AG04450 (cell line): ENCODE measurements around the gene MACO1. TPM values are rescaled to one million over a fixed set of nuclear protein-coding genes. Genes with fewer than 3 reads are reported as not detected.

Experiments used
- CTCF ChIA-PET: fragments of 300-600, 350-600 bp; formaldehyde crosslinking; extraction: SDS; loops from one replicate; lab custom pipeline; 2022; ENCODE audit warnings: antibody characterized with exemption, inconsistent platforms; lab: Charles Lee
- POLR2A ChIA-PET: fragments of 350-600 bp; formaldehyde crosslinking; extraction: SDS; loops from one replicate; lab custom pipeline; 2021; ENCODE audit warnings: antibody characterized with exemption, inconsistent platforms; lab: Yijun Ruan, JAX
- DNase-seq: peaks from one replicate; pipeline ENCODE4 v3.0.0-alpha.2; 2011; ENCODE audit warnings: low read depth, low spot score
- H3K27ac ChIP-seq: one replicate; pipeline ENCODE4 v1.5.1; 2012; ENCODE audit warnings: low read depth, low read length, control low read depth
- H3K27me3 ChIP-seq: one replicate; pipeline ENCODE4 v1.6.0; 2012; ENCODE audit warnings: low read length; ENCODE audit not compliant: control insufficient read depth, insufficient read depth
- H3K4me3 ChIP-seq: 2 replicates; pipeline ENCODE4 v1.5.1; 2011; ENCODE audit warnings: mild to moderate bottlenecking, low read depth, low read length, control low read depth
- H3K9me3 ChIP-seq: 2 replicates; pipeline ENCODE4 v1.5.1; 2012; ENCODE audit warnings: low read length; ENCODE audit not compliant: control insufficient read depth, insufficient read depth
- polyA plus RNA-seq: library from polyadenylated mRNA; depleted of rRNA; stranded (reverse); fragments of >200 nt; gene quantifications from 2 replicates; pipeline ENCODE4 v1.2.3, GENCODE V29; 2011
- TF ChIP-seq, protein P1 (sequence below): IDR thresholded peaks from 2 replicates; pipeline ENCODE4 v1.5.1; 2011; ENCODE audit warnings: low read depth, low read length, control low read depth, inconsistent platforms

The MACO1 gene
- polyA plus RNA-seq, 1 experiment = 16.7 TPM

DNA sequence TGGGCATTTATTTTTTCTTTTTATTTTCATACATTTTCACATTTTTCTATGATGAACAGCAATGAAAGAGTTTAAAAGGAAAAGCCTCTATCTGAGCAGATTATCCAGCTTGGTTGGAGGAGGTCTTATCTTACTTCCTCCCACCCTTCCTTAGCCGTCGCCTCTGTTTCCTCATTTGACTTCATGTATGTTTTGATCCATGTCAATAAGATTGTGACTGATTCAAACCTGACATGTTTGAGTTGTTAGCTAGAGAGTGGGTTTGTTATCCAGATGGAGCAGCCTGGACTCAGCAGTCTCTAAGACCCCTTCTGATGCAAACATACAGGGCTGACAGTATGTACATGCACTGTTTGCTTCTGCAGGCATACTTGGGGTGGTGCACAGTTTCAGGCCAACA is 31.2 kb downstream of the MACO1 start:
- Histone ChIP-seq H3K27ac (no peak overlapping the region), H3K4me3 (no peak overlapping the region), H3K27me3 (no peaks in the 10 kb centered on the region), H3K9me3 (no peaks in the 10 kb centered on the region)
- TF ChIP-seq, protein P1, sequence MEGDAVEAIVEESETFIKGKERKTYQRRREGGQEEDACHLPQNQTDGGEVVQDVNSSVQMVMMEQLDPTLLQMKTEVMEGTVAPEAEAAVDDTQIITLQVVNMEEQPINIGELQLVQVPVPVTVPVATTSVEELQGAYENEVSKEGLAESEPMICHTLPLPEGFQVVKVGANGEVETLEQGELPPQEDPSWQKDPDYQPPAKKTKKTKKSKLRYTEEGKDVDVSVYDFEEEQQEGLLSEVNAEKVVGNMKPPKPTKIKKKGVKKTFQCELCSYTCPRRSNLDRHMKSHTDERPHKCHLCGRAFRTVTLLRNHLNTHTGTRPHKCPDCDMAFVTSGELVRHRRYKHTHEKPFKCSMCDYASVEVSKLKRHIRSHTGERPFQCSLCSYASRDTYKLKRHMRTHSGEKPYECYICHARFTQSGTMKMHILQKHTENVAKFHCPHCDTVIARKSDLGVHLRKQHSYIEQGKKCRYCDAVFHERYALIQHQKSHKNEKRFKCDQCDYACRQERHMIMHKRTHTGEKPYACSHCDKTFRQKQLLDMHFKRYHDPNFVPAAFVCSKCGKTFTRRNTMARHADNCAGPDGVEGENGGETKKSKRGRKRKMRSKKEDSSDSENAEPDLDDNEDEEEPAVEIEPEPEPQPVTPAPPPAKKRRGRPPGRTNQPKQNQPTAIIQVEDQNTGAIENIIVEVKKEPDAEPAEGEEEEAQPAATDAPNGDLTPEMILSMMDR = no peak
- CTCF ChIA-PET = no interaction called here
- DNase-seq = no peak
- POLR2A ChIA-PET = no interaction called here

DNA sequence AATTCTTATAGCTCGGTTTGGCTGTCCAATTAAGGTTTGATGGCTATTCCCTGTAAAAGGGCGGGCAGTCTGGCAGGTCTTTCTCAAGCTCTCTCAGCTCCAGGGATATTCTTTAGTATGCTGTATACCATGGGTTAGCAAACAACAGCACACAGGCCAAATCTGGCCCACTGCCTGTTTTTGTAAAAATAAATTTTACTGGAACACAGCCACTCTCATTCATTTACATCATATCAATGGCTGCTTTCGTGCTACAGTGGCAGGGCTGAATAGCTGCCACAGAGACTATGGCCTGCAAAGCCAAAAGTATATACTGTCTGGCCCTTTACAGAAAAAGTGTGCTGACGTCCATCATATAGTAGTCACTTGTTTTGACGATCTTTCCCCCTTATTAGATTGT is 32.0 kb downstream of the MACO1 start:
- POLR2A ChIA-PET = no interaction called here

DNA sequence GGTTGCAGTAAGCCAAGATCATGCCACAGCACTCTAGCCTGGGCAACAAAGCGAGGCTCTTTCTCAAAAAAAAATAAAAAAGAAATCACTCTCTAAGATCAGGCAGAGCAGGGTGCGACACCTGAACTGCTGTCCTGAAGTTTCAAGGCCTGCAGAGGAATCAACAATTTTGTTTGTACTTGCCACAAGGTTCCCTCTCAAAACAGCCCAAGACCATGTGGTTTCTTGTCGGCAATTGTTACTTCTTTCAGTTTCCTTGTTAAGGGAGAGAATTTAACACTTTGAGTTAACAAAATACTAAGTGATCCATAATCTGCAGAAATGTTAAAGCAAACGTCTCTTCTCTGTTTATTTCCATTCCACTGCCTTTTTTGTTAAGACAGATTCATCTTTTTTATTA is 36.5 kb downstream of the MACO1 start:
- Histone ChIP-seq H3K9me3 (no peaks in the 10 kb centered on the region), H3K27me3 (no peaks in the 10 kb centered on the region), H3K27ac (no peak overlapping the region), H3K4me3 (no peak overlapping the region)
- TF ChIP-seq, protein P1 = no peak
- CTCF ChIA-PET = no interaction called here
- POLR2A ChIA-PET = no interaction called here
- DNase-seq = no peak

More for the DNA sequence above, 32.0 kb downstream of the MACO1 start:
- H3K9me3 ChIP-seq = no peaks in the 10 kb centered on the region
- TF ChIP-seq, protein P1 = no peak
- no peak overlapping the region for H3K4me3 ChIP-seq
- H3K27me3 ChIP-seq = no peaks in the 10 kb centered on the region
- H3K27ac ChIP-seq = no peak overlapping the region
- DNase-seq = no peak
- CTCF ChIA-PET = no interaction called here

DNA sequence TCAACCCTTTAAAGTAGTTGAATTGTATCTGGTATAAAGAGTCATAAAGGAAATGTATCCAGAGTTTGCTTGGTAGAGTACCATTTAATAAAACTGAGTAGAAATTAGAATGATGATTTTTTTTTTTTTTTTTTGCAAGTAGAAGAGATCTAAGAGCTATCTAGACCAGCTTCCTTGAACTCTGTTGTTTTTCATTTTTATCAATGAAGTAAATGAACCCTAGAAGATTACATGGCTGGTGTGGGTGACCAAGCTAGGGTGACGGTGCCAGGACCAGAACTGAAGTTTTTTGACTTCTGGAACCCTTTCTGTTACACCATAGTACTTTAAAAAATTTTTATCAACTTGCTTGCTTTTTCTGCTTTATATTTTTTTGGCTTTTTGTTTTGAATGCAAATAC is 36.9 kb downstream of the MACO1 start:
- TF ChIP-seq, protein P1 = no peak
- ChIA-PET CTCF (interaction anchor here (0.6 to 1.4 kb wide), 4 partner anchors 19 to 55 kb away, joined by 3 to 5 read pairs (median 4); no protein-coding TSS in a partner anchor), POLR2A (interaction anchor here (0.6 kb wide), 2 partner anchors 37 to 352 kb away, joined by 3 to 5 read pairs; partner anchors contain the start of gene MTFR1L)
- H3K4me3 ChIP-seq = no peak overlapping the region
- no peaks in the 10 kb centered on the region for H3K27me3 ChIP-seq
- DNase-seq = no peak
- no peaks in the 10 kb centered on the region for H3K9me3 ChIP-seq
- no peak overlapping the region for H3K27ac ChIP-seq

DNA sequence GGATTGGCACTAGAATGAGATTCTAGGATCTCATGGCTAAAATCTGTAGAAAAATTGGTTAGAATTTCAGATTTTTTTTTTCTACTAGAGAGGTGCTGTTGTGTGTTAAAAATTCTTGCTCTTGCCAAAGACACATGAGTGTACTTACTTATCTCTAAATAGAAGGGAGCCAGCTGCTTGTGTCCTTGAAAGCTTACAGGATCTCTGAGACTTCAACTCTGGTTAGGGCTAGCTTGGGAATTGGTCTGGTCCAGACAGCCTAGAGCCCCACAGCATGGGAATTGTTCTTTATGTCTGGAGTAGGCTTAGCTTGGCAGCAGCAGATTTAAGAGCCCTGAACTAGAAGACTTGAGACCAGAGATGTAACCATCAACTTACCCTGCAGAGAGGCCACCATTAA is 37.3 kb downstream of the MACO1 start:
- TF ChIP-seq, protein P1 = no peak
- ChIA-PET POLR2A (interaction anchor here (0.6 kb wide), 2 partner anchors 38 to 352 kb away, joined by 3 to 5 read pairs; partner anchors contain the start of gene MTFR1L), CTCF (interaction anchor here (0.6 to 1.4 kb wide), 4 partner anchors 18 to 54 kb away, joined by 3 to 5 read pairs (median 4); no protein-coding TSS in a partner anchor)
- no peak overlapping the region for H3K4me3 ChIP-seq
- DNase-seq = no peak
- no peaks in the 10 kb centered on the region for H3K27me3 ChIP-seq
- H3K27ac ChIP-seq = no peak overlapping the region
- H3K9me3 ChIP-seq = no peaks in the 10 kb centered on the region
